Left ventricle myocardium inferior (tissue), 1 donor: ENCODE data around the gene DUS2. TPM values are rescaled to one million over a fixed set of nuclear protein-coding genes. Genes with fewer than 3 reads are reported as not detected.
A peak's percentile ranks its signal among the peaks of the same experiment; 100 is the strongest.

Source experiments
- DNase-seq: peaks from one replicate; pipeline ENCODE4 v3.0.0-alpha.2; 2020
- H3K27ac ChIP-seq: fragments of 200-600 bp; replicated peaks from 2 replicates; pipeline ENCODE4 v1.8.0; 2021
- H3K27me3 ChIP-seq: fragments of 200-600 bp; 2 replicates; pipeline ENCODE4 v1.8.0; 2021; ENCODE audit warnings: low read depth
- H3K36me3 ChIP-seq: fragments of 200-600 bp; 2 replicates; pipeline ENCODE4 v1.8.0; 2021
- H3K4me1 ChIP-seq: fragments of 200-600 bp; 2 replicates; pipeline ENCODE4 v1.8.0; 2021
- H3K4me3 ChIP-seq: fragments of 200-600 bp; 2 replicates; pipeline ENCODE4 v1.8.0; 2021; ENCODE audit warnings: mild to moderate bottlenecking, moderate library complexity
- H3K9me3 ChIP-seq: fragments of 200-600 bp; replicated peaks from 2 replicates; pipeline ENCODE4 v1.8.0; 2021
- intact Hi-C: fragments of 100-400 bp; cut with micrococcal nuclease; formaldehyde crosslinking; loops from one replicate; pipeline ENCODE4 v1.11.0; 2022
- total RNA-seq: library from RNA; stranded (reverse); fragmentation: NEBNext Ultra II Directional; extraction: Animal tissue kit (Norgen Biotek cat#: 25700); gene quantifications from one replicate; pipeline ENCODE4 v1.2.1, GENCODE V29; 2021
- TF ChIP-seq, protein P1 (sequence below): fragments of 200-600 bp; IDR thresholded peaks from 2 replicates; pipeline ENCODE4 v1.8.0; 2021; ENCODE audit warnings: antibody characterized with exemption, mild to moderate bottlenecking, borderline replicate concordance
- donor health status: DM: no; HTN: yes; CAD: no; lungs with severe emphysema.

DUS2 gene
- total RNA-seq, 1 donor from 2014 or later: 6.8 TPM

DNA sequence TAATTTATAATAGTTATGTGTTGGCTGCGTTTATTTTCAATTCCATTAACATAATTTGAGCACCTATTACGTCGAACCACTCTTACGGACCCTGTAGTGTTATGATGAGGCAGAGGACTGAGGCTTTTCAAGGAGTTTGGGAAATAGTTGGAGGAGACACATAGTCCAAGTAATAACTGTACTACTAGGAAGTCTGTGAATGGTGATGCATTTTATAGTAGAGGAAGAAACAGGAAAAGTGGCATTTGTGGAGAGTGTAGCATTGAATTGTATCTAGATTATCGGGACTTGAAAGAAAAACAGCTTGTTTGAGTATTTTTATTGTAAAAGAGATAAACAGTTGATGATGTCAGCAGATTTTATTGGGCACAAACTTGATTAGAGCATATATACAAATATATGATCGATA is 63.8 kb downstream of the DUS2 start:
- TF ChIP-seq, protein P1, sequence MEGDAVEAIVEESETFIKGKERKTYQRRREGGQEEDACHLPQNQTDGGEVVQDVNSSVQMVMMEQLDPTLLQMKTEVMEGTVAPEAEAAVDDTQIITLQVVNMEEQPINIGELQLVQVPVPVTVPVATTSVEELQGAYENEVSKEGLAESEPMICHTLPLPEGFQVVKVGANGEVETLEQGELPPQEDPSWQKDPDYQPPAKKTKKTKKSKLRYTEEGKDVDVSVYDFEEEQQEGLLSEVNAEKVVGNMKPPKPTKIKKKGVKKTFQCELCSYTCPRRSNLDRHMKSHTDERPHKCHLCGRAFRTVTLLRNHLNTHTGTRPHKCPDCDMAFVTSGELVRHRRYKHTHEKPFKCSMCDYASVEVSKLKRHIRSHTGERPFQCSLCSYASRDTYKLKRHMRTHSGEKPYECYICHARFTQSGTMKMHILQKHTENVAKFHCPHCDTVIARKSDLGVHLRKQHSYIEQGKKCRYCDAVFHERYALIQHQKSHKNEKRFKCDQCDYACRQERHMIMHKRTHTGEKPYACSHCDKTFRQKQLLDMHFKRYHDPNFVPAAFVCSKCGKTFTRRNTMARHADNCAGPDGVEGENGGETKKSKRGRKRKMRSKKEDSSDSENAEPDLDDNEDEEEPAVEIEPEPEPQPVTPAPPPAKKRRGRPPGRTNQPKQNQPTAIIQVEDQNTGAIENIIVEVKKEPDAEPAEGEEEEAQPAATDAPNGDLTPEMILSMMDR: no peak
- Histone ChIP-seq H3K27ac (peak overlapping the region; percentile 97), H3K36me3 (no peaks in the 10 kb centered on the region), H3K4me3 (peak overlapping the region; percentile 92), H3K4me1 (peaks cover 92% of the 10 kb centered on the region), H3K27me3 (no peaks in the 10 kb centered on the region), H3K9me3 (no peaks in the 10 kb centered on the region)
- DNase-seq: no peak
- intact Hi-C loops: no loop called here

DNA sequence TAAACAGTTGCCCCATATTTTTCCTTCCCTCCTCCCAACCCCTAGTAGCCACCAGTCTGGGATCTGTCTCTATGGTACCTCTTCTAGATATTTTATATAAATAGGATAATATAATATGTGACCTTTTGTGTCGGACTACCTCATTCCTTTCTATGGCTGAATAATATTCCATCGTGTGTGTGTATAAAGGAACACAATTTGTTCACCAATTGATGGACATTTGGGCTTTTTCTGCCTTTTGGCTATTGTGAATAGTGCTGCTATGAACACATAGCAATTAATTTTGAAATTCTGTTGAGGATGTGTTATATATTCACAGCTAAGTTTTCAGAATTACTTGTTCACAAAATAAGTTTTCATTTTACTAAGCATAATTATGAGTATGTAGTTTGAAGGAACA is 64.6 kb downstream of the DUS2 start:
- Histone ChIP-seq H3K27ac (peak overlapping the region; percentile 97), H3K4me1 (peaks cover 92% of the 10 kb centered on the region), H3K9me3 (no peaks in the 10 kb centered on the region), H3K4me3 (peak overlapping the region; percentile 92), H3K27me3 (no peaks in the 10 kb centered on the region), H3K36me3 (no peaks in the 10 kb centered on the region)
- intact Hi-C loops: no loop called here
- no peak for DNase-seq
- TF ChIP-seq, protein P1: no peak

DNA sequence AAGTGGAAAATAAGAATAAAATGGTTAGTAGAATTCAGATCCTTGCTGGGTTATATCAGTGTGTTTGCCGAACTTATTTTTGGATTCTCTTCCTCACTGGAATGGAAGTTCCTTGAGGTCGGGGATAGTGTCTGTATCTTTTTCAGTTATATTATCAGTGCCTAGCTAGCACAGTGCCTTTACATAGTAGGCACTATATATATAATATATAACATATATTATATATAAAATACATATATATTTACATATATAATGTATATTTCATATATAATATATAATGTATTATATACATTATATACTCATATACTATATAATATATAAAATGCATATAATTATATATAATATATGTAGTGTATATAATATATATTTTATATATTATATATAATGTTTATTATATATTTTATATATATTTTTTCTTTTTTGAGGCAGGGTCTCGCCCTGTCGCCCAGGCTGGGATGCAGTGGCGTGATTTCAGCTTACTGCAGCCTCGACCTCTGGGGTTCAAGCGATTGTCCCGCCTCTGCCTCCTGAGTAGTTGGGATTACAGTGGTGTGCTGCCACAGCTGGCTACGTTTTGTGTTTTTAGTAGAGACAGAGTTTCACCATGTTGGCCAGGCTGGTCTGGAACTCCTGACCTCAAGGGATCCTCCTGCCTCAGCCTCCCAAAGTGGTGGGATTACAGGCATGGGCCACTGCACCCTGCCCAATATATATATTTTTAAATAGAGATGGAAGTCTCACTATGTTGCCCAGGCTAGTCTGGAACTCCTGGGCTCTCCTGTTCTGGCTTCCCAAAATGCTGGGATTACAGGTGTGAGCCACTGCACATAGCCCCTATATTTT is 65.3 kb downstream of the DUS2 start:
- Histone ChIP-seq H3K27ac (peak overlapping the region; percentile 97), H3K4me3 (no peak overlapping the region), H3K4me1 (peaks cover 96% of the 10 kb centered on the region), H3K9me3 (no peaks in the 10 kb centered on the region), H3K27me3 (no peaks in the 10 kb centered on the region), H3K36me3 (no peaks in the 10 kb centered on the region)
- TF ChIP-seq, protein P1: no peak
- intact Hi-C loops: no loop called here
- no peak for DNase-seq

DNA sequence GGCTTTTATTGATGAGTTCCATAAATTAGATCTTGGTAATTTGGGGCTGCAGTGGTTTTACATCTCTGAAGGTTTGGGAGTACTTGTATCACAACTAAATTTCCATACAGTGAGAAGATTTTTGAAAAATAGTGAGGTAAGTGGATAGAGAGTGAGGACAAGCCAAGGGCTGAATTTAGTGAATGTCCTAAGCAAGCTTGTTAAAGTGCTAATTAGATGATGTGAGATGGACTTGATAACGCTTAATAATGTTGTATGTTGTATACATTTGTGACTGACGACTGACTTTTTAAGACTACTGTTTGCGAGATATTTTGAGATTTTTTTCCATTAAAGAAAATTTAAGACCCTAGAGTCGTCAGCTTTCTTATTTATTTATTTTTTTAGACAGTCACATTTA is 66.0 kb downstream of the DUS2 start:
- intact Hi-C loops: no loop called here
- peaks cover 96% of the 10 kb centered on the region for H3K4me1 ChIP-seq
- H3K4me3 ChIP-seq: no peak overlapping the region
- H3K27me3 ChIP-seq: no peaks in the 10 kb centered on the region
- no peaks in the 10 kb centered on the region for H3K9me3 ChIP-seq
- no peak for DNase-seq
- no peak overlapping the region for H3K27ac ChIP-seq
- no peaks in the 10 kb centered on the region for H3K36me3 ChIP-seq
- TF ChIP-seq, protein P1: no peak

DNA sequence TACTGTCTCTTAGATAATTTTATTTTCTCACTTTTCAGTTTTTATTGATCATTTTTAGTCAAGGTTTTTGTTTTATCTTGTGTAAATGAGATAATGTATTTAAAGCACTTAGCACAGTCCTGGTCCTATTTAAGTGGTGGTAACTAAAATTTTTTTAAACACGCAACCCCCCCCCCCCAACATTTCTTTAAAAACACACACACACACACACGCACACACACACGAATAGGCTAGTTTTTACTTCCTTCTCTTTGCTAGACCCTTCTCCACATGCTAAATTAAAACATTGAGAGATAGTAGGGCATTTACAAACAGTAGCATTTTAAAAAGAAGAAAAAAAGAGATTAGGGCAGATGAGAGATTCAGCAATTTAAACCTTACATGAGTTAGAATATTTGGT is 67.0 kb downstream of the DUS2 start:
- Histone ChIP-seq H3K9me3 (no peaks in the 10 kb centered on the region), H3K27me3 (no peaks in the 10 kb centered on the region), H3K36me3 (no peaks in the 10 kb centered on the region), H3K4me3 (no peak overlapping the region), H3K4me1 (peaks cover 98% of the 10 kb centered on the region), H3K27ac (no peak overlapping the region)
- TF ChIP-seq, protein P1: no peak
- intact Hi-C loops: loop anchor here (10.0 kb wide), 1 partner anchor 115 kb away; no protein-coding TSS in a partner anchor
- no peak for DNase-seq
